ENCODE results near the gene TNRC18.

- TF ChIP-seq GABPA (IDR thresholded peaks at IDR 0.05; ENCODE audit: low read depth) (no peak), CTCF (IDR thresholded peaks at IDR 0.05) (no peak)
Measured at GRCh38 chr7:5300366-5300765, 123.3 kb downstream of the TNRC18 start.

Measured in SK-N-SH (cell line).